ENCODE data around the gene LSM4.

LSM4 gene

GRCh38 chr19:18290302-18291018 lies 32.4 kb downstream of the LSM4 start:
- peak; percentile 87 for DNase-seq

GRCh38 chr19:18289471-18290301 lies 33.2 kb downstream of the LSM4 start:
- no peak for DNase-seq

- no peak for DNase-seq
These were observed 34.8 kb downstream of the LSM4 start for GRCh38 chr19:18287836-18288772.

GRCh38 chr19:18286973-18287635 lies 35.8 kb downstream of the LSM4 start:
- no peak for DNase-seq

- peak; percentile 58 for DNase-seq
These were observed 38.0 kb downstream of the LSM4 start for GRCh38 chr19:18284712-18285360.

- DNase-seq = no peak
These were observed 39.5 kb downstream of the LSM4 start for GRCh38 chr19:18283338-18283737.

GRCh38 chr19:18282788-18283141 lies 40.1 kb downstream of the LSM4 start:
- no peak for DNase-seq

- peak; percentile 51 for DNase-seq
These were observed 40.7 kb downstream of the LSM4 start for GRCh38 chr19:18282021-18282787.

- peak; percentile 97 for DNase-seq
These were observed 41.5 kb downstream of the LSM4 start, which contains the start of gene JUND for GRCh38 chr19:18281082-18282020. JUND (minus strand) TSS chr19:18281622; CDS start chr19:18281484, 138 bp downstream.

- peak; percentile 81 for DNase-seq
These were observed 42.4 kb downstream of the LSM4 start for GRCh38 chr19:18280247-18281081.

GRCh38 chr19:18279516-18280246 lies 43.2 kb downstream of the LSM4 start:
- DNase-seq = peak; percentile 93

GRCh38 chr19:18279266-18279515 lies 43.7 kb downstream of the LSM4 start:
- DNase-seq = no peak

- no peak for DNase-seq
These were observed 44.2 kb downstream of the LSM4 start for GRCh38 chr19:18278521-18279265.

- no peak for DNase-seq
These were observed 48.0 kb downstream of the LSM4 start for GRCh38 chr19:18274781-18275356.

- DNase-seq = no peak
These were observed 48.6 kb downstream of the LSM4 start, which contains the start of gene IQCN for GRCh38 chr19:18274219-18274780. IQCN (minus strand) TSS chr19:18274452; CDS start chr19:18269478, 4,974 bp downstream.

GRCh38 chr19:18273561-18274218 lies 49.2 kb downstream of the LSM4 start:
- DNase-seq = no peak
